Smooth muscle cell of bladder (primary cell): Measurements from ENCODE around the gene TMEM120B. TPM values are rescaled to one million over a fixed set of nuclear protein-coding genes. Genes with fewer than 3 reads are reported as not detected.

Experiments used
- total RNA-seq: library from RNA; depleted of rRNA; stranded (reverse); fragments of >200 nt; gene quantifications from 2 replicates; pipeline ENCODE4 v1.2.3, GENCODE V29; 2014

Gene TMEM120B
- 6.8 and 10.9 TPM in 2 replicates for total RNA-seq

DNA sequence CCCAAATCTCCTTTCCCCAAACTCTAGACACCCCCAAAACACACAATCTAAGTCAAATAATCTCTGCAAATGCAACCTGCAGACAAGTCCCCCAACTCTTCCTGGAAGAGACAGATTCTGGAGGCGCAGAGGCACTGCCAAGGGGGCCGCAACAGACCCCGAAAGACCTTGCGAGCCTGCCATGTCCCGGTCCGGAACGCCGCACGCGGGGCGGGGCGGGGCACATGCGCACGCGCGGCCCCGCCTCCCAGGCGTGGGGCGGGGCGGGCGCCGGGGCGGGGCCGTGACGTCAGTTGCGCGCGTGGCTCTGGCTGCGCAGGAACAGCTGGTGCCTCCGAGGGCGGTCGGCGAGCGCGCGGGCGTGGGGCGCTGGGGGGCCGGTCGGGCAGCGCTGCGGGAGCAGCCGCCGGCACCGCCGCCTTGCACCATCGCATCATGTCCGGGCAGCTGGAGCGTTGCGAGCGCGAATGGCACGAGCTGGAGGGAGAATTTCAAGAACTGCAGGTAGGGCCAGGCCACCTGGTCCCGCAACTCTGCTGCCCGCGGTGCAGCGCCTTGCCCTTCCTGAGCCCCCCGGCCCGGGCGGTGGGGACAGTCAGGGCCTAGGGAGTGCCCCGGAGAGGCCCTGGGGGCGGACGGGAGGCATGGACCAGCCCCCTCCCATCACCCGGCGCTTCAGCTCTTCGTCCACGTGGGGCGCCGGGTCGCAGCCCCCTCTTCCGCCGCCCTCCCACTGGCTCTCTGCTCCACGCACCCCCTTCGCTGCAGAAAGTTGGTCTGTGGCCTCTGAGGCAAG lies at the start of gene TMEM120B:
TMEM120B (plus strand) TSS at position 292 of the 796 bp plus-strand sequence; CDS start at position 436, 144 bp downstream.

DNA sequence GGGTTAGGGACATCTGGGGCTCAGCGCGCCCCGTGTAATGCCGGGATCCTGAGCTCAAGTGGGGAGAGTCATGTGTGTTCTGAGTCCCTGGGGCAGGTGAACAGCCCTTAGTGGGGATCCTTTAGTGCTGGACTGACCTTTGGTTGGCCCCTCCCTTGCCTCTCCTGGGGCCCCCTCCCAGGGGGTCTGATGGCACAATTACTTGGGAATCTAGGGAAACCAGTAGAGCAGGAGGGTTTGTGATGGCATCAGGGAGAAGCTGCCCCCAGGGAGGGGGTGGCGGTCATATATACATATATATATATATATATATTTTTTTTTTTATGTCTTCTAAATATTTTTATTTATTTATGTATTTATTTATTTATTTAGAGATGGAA lies 43.0 kb upstream of the TMEM120B start, which contains the start of gene MORN3:
MORN3 (minus strand) TSS at position 134 of the 380 bp plus-strand sequence. CDS start 171 bp downstream, outside the sequence.

GRCh38 chr12:121793440-121793837 lies 80.9 kb downstream of the TMEM120B start, which contains the start of gene RHOF:
RHOF (minus strand) TSS chr12:121793688; CDS start chr12:121793633, 55 bp downstream.

GRCh38 chr12:121803861-121804416 lies 91.4 kb downstream of the TMEM120B start, which contains the start of gene SETD1B:
SETD1B (plus strand) TSS chr12:121804009; CDS start chr12:121804738, 729 bp downstream.

Other genes starting within 250 kb of the TMEM120B start
- gene KDM2B, start 131.7 kb upstream of the TMEM120B start, total RNA-seq: 16.9 and 22.2 TPM in 2 replicates
- gene ORAI1, start 86.2 kb upstream of the TMEM120B start, total RNA-seq: 4.1 and 4.6 TPM in 2 replicates
- 0.57 and 0.65 TPM in 2 replicates for gene MORN3, start 43.1 kb upstream of the TMEM120B start, total RNA-seq
- 4.3 and 4.4 TPM in 2 replicates for gene RHOF, start 80.9 kb downstream of the TMEM120B start, total RNA-seq
- 1.7 and 2.3 TPM in 2 replicates for gene SETD1B, start 91.3 kb downstream of the TMEM120B start, total RNA-seq
- gene HPD, start 146.1 kb downstream of the TMEM120B start, total RNA-seq: 2.2 and 11.9 TPM in 2 replicates
- gene PSMD9, start 176.0 kb downstream of the TMEM120B start, total RNA-seq: 77.2 and 88.6 TPM in 2 replicates
- gene CFAP251, start 205.8 kb downstream of the TMEM120B start, total RNA-seq: 2.4 and 3.3 TPM in 2 replicates